HG02840 (cell line): ENCODE results near the gene AUTS2.

ENCODE experiments used
- ATAC-seq: cut with Tn5 transposase; IDR thresholded peaks from one replicate; pipeline ENCODE4 v1.9.1; 2021; ENCODE audit warnings: mild to moderate bottlenecking, moderate library complexity, moderate number of reproducible peaks; ENCODE audit not compliant: unreplicated experiment, low FRiP score

Gene AUTS2

DNA sequence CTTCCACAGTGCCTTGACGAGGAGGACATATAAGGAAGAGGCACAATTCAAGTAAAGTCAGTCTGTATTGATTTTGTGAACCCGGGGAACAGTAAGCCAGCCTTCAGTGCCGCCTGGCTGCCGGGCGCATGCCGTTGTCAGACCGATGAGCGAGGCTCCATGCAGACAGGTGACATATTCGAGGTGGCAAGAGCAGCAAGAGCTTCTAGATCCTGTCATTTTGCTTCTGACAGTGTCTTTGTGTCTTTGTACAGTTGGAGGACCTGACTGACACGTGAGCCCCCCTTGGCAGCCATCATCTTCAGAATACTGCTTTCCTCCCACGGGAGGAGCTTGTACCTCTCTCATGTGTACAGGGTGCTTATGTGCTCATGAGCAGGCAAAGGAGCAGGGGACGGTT, 1146.2 kb downstream of the AUTS2 start:
- ATAC-seq = no peak

DNA sequence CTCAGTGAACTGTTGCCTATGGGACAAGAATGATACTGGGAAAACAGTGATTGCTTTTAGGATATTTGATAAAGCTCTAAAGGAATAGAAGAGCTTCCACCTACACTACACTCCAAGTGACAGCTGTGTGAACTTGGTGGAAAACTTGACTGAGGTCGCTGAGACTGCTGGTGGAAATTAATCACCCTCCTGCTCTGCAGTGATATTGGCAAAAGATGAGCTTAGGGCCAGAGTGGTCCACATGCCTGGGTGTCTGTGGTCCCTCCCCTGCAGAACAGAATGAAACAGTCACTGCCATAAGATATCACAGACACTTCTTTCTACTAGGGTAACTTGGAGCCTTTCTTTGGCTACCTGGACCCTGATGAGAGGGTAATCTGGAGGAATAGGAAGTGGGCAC, 1151.6 kb downstream of the AUTS2 start:
- no peak for ATAC-seq

DNA sequence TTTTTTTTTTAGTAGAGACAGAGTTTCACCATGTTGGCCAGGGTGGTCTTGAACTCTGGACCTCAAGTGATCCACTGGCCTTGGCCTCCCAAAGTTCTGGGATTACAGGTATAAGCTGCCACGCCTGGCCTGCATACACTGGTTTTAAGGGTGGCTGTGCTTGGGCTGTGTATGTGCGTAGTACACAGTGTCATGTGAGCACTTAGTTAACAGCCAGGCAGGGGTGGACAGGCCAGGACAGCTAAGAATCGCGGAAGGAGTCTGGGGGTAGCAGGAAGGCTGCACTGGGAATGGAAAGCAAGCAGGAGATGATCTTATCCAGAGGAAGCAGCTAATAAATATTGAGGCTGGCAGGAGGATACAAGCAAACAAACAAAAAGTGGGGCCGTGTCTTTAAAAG, 1153.6 kb downstream of the AUTS2 start:
- no peak for ATAC-seq

DNA sequence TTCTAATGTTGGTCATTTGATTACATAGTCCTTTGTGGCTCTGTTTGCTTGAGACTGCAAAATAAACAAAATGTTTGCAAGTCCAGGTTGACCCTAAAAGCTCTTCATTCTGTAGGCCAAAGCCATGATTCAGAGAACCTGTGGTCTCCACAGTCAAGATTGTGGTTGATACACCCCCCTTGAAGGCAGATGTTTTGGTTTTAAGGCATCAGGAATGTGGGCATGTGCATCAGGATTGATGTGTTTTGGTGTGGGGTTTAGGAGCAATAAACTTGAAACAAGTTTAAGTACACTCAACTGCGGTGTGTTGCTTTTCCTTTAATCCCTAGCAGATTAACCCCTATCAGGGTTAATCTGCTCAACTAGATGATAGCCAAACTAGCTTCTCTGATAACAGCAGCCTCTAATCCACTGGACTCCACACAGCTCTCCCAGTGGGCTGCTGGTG, 1154.5 kb downstream of the AUTS2 start:
- ATAC-seq = no peak

DNA sequence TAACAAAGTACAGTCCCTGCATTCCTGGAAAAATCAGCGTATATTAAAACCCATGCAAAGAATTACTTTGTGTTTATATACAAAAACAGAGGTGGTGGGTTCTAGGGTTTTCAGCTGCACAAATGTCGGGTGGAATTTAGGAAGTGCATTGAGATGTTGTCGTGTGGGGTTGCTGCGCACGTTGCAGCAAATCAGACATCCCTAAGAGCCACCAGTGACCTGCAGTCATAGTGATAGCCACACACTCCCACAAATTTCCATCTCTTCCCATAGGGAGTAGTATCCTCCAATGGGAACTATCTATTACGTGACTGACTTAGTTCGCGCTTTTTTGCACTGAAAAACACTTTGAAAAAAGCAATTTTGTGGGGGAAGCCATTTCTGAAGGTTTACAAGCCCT, 1158.5 kb downstream of the AUTS2 start:
- no peak for ATAC-seq

DNA sequence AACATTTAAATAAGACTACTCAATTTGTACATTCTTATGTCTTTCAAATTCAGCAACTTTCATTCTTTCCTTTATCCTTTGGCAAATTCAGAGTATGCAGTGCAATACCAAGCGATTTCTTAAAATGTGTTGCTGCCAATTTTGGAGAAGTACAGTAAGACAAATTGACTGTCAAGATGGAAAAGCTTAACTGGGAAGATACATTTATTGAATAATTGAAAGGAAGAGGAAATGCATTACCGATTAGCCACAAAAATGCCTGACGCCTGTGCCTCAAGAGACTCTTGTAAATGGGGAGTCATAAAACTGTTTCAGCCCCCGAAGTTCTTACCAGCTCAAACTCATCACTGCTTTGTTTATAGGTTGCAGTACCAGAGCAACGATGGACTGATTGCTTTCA, 1160.4 kb downstream of the AUTS2 start:
- ATAC-seq = no peak

DNA sequence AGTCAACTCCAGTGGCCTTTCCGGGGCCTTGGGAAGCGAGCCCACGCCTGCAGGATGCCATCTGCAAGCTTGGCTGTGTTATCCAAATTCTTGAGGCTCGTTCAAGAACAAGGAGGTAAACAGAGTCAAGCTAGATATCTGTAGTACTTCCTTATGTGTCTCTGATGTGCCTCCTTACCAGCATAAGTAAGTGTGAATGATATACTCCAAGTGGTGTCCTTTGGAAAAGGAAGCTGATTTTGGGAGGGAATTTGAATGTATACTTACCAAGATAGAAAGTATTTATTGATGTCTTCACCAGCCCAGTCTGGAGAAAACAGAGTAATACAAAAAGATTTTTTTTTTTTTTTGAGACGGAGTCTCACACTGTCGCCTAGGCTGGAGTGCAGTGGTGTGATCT, 1161.4 kb downstream of the AUTS2 start:
- ATAC-seq = no peak

DNA sequence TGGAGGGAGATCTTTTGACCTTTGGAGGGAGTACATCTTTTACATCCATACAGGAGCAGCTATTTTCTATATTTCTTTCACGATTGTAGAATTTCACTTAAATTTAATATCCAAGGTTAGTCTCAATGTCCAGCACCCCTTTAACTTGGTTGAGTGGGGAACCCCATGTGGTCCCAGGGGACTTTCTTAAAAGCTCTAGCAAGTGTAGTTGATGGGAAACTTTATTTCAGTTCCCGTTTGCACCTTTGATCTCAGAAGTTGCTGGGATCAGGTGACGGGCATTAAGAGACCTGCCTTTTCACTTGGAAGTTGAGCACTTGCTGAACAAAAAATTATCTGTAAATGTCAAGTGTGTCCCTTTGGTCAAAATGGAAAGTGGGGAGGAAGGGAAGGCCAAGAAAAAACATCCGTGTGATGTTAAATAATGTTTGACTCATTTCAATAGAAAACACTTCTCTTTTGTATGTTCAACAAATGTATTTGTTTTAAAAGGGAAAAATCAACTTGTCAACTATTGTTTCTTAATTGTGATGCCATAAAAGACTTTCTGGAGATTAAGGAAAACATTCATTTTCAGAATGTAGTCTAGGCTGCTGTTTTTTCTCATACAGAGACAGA, 1163.5 kb downstream of the AUTS2 start:
- no peak for ATAC-seq

DNA sequence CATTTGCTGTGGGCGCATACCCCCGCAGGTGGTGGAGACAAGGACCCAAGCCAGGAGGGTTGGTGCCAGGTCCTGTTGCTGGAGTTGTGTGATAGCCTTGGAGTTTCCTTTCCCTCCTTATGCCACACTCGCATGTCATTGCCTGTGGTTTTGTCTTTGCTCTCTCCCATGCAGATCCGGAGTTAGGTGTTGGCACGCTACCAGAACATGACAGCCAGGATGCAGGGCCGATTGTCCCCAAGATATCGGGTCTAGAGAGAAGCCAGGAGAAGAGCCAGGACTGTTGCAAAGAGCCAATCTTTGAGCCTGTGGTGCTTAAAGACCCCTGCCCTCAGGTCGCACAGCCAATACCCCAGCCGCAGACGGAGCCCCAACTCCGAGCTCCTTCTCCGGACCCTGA, 1164.4 kb downstream of the AUTS2 start:
- ATAC-seq = no peak

DNA sequence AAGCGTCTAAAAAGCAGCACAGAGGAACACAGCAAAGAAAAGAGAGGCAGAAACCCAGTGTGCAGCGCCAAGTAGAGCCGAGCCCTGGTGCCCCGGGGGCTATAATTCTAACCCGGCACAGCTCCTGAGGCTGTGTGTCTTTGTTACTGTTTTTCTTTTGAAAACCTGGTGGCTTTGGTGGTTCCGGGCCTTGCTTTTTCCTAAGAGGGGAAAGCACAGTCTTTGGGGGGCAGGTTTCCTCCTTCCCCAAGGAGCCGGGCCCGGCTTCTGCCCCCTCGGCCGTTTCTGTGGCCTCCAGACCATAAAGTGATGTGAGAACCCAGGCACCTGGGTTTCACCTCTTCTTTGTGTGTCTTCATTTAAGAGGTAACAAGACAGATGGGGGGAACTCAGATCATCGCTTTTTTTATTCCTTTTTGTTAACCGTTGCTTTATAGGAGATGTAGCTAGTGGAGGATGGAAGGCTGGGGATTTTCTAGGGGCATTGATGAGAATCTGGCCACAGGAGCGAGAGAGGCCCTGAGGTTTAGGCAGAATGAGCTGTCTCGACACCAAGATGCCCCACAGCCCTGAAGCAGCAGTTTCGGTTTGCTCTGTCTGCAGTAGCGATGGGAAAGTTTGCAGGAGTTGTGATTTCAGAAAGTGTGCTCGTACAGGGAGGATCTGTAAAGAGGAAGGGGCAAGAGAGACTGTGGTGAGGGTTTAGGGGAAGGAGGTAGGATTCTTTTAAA, 1165.9 kb downstream of the AUTS2 start:
- ATAC-seq = no peak

DNA sequence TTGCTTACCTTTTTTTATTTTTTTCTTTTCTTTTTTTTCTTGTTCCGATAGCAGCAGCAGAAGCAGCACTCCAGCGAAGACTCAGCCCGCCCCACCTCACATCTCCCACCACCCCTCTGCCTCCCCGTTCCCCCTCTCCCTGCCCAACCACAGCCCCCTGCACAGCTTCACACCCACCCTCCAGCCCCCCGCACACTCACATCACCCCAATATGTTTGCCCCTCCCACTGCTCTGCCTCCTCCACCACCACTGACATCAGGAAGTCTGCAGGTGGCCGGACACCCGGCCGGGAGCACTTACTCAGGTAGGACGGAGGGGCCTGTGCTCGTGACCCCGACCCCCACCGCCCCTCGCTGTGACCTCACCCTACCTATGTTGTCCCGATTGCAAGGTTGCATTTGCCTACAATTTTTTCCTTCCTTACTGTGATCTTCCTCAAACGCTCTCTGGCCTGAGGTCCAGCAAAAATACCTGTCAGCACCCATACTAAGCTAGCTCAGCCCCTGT, 1166.5 kb downstream of the AUTS2 start:
- no peak for ATAC-seq

DNA sequence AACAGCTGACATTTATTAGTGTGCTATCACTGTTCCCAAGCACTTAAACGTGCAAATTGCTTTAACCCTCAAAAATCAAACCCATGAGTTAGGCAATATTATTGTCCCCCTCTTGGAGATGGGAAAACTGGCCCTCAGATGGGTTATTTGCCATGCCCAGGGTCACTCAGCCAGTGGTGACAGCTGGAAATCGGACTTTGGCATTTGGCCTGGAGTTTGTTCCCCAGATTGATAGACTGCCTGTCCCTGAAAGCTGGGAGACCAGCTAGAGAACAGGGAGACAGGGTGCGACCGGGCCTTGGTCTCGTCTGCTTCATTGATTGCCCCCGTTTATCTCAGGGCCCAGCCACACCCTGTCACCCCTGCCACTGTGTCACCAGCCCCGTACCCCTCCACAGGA, 1167.4 kb downstream of the AUTS2 start:
- no peak for ATAC-seq

DNA sequence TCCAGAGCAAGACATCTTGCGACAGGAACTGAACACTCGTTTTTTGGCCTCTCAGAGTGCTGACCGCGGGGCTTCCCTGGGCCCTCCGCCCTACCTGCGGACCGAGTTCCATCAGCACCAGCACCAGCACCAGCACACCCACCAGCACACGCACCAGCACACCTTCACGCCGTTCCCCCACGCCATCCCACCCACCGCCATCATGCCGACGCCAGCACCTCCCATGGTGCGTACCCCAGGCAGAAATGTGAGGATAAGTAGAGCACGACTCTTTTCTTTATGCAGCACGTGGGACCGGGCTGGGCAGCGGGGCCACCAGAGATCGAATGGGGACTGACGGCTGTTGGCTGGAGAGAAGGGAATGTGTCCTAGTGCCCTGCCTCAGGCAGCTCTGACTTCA, 1167.8 kb downstream of the AUTS2 start:
- ATAC-seq = no peak

DNA sequence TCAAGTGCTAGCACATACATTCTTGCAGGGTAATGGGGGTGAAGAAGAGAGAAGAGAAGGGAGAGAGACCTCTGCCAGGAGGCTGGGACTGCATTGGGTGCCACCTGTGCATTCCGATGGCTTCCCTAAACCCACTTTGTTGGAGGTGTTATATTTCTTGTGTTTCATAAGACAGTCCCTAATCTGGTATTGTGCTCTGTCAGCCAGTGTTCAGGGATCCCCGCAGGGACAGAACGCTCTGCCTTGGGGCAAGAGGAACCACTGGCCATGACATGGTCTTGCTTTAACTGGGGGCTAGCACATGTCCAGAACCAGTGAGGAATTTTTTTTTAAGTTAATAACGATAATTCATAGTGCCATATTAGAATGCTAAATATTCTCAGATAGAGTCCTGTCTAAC, 1168.4 kb downstream of the AUTS2 start:
- ATAC-seq = no peak

DNA sequence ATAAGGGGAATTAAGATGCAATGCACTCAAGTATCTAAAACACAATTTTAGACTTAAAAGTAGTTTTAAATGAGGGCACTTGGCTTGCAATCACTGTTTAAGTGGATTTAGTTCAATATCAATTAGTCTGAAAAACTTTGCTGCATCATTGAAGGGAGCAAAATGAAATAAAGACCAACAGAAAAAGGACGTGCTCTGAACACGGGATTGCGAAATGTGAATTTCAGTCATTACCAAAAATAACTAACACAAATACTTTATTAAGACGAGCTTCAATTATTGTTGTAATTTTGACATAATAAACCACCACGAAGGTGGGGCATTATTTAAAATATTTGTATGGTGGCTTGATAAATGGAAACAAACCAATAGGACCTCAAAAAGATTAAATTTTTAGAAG, 1171.9 kb downstream of the AUTS2 start:
- ATAC-seq = no peak

DNA sequence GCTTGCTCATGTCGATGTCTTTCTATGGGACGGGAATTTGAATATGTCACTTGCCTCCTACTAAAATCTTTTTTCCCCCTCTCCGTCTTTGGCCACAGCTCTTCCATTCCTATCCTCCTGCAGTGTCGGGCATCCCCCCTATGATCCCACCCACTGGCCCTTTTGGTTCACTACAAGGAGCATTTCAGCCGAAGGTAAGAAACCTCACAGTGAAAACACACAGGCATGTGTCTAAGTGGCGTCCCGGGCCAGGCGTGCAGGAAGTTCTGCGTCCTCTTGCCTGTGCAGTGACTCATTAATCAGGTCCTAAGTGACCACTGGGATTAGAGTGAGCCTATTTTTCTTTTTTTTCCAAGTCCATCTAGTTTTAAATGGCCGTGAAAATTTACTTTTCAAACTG, 1173.2 kb downstream of the AUTS2 start:
- ATAC-seq = no peak

DNA sequence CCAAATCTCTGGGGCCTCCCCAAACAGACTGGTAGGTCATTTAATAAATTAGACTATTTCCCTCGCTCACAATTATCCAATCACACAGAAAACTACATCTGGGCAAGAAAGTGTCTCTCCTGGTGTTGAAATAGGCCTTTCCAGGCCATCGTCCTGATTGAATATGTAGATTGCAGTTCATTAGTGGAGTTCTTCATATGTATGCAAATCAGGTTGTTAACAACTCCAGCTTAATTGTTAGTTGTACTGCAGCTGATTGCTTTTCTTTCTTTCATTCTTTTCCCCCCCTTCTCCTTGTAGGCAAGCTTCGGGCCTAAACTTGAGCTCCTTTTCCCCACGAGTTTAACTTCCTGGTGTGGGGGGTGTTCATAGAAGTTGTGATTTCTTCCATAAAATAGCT, 1174.6 kb downstream of the AUTS2 start:
- ATAC-seq = no peak

DNA sequence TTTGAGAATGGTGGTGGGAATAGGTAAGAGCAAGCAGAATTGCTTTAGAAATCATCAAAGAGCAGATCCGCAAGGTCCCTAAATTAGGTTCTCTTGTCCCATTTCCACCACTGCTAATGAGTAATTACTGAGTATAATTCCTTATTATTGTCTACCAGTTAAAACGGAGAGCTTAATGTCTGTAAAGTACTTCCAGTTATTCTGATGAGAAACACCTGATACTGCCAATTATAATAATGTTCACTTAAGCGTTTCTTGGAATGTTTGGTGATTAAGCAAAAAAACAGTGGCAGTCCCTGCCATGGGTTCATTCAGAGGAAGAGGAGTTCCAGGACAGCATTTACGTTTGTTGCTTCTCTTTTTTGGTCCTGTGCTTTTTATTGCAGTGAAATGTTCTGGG, 1175.1 kb downstream of the AUTS2 start:
- ATAC-seq = no peak

DNA sequence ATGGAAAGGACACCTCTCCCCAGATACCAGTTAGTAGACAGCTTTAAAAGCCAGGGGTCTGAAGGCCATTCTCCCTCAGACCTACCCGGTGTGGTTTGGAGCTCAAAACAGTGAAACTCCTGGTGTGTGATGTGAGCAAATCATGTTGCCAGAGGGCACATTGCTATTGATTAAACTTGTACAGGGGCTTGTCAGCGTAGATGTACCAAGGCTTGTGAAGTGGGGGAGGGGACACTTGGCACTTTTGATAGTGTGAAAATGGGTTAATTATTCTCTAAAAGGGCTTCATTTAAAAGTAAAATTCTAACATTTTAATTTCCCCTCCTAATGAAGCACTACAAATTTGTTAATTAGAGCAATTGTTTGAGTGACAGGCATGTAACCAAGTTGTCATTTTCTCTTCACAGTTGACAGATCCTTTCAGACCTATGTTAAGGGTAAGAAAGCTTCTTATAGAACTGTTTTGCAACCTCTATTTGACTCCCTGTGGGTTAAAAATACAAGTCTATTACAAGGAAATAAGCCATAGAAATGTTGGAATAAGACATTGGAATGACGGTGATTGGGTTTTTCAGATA, 1176.8 kb downstream of the AUTS2 start:
- ATAC-seq = no peak

DNA sequence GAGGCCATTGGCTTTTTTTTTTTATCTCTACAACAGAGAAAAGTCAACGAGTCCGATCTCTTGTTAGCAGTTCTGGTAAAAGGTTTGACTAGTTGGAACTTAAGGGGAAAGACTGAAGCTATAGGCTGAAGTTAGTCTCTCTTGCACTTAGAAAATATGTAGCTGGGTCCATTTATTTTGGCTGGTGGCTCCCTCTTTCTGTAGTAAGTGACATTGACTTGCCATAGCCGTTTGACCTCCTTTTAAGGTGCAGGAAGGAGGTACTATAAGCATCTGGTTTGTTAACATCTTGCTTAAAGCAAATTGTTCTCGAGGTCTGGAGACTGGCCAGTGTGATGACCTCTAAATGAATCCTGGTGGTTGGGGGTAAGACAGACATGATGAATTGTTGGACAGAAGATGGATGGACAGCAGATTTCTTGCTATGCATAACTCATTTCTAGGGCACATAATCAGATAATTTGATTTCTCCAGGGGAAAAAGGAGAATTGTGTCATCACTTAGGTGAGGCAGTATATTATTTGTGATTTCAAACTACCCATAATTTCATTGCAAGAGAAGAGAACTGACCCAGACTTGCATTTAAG, 1177.4 kb downstream of the AUTS2 start:
- no peak for ATAC-seq

DNA sequence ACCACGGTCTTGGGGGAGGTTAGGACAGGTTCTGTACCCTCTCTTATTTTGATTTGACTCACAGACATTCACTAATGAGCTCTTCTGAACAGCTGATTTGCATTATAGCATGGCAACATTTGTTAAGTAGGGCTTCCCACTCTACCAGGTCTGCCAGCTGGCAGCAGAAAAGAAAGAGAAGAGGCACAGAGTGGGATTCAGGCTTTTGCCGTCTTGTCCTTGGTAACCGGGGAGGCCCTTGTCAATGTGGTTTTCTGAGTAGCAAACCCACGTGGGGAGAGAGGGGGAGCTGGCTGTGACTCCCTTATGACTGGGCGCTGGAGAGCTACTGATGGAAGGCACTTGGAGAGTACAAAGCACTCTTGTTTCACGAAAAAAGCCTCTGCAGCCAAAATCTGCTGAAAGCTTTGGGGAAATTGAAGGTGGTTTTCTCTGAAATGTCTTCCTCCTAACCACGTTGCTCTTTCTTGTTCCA, 1178.4 kb downstream of the AUTS2 start:
- no peak for ATAC-seq
